Measurements from ENCODE around the gene TMA16.

The TMA16 gene

GRCh38 chr4:163565226-163566135 lies 71.0 kb downstream of the TMA16 start:
- no peak for DNase-seq

- no peak for DNase-seq
Observed at GRCh38 chr4:163566257-163566796, 71.8 kb downstream of the TMA16 start.

GRCh38 chr4:163568843-163569242 lies 74.4 kb downstream of the TMA16 start:
- no peak for DNase-seq

All from activated CD4-positive, alpha-beta T cell treated with anti-CD3 and anti-CD28 coated beads, Interleukin-2, Interleukin-6, amounts not matched to agents 100 ng/mL and 50 ng/mL, durations not matched to agents 16 hours and 8 hours (primary cell).